ENCODE measurements around the gene RRP8. TPM values are rescaled to one million over a fixed set of nuclear protein-coding genes. Genes with fewer than 3 reads are reported as not detected.
A peak's percentile ranks its signal among the peaks of the same experiment; 100 is the strongest.

The RRP8 gene
- total RNA-seq, 2 experiments from 2014 or later: 26.4 to 33.6 TPM

DNA sequence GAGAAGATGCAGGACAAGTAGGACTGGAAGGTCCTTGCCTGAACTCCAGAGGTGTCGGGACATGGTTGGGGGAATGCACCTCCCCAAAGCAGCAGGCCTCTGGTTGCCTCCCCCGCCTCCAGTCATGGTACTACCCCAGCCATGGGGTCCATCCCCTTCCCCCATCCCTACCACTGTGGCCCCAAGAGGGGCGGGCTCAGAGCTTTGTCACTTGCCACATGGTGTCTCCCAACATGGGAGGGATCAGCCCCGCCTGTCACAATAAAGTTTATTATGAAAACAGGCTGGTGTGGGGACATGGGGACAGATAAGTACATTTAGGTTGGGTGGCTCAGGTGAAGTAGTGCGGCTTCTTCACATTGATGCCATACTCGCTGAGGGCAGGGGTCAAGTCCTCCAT, 7.2 kb upstream of the RRP8 start:
- DNase-seq (ENCODE audit: low spot score): no peak
- POLR2A ChIA-PET: no interaction called here

DNA sequence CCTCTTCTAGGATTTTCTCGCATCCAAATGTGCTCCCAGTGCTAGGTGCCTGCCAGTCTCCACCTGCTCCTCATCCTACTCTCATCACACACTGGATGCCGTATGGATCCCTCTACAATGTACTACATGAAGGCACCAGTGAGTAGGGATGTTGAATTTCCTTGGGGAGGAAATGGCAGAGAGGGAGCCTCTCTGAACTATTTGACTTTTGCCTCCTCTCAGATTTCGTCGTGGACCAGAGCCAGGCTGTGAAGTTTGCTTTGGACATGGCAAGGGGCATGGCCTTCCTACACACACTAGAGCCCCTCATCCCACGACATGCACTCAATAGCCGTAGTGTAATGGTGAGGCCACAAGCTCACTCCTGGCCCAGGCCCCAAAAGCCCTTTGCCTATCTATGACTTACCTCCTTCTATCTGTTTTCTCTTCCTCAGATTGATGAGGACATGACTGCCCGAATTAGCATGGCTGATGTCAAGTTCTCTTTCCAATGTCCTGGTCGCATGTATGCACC, 6.1 kb upstream of the RRP8 start:
- BruUV-seq (replicated peaks): no TSS peak
- Histone ChIP-seq H3K79me2 (ENCODE audit: insufficient read depth, low read depth, low read length) (peaks cover 36% of the 10 kb centered on the region), H3K9me3 (ENCODE audit: low read length) (no peaks in the 10 kb centered on the region), H3K36me3 (ENCODE audit: insufficient read depth, low read length) (peaks cover 57% of the 10 kb centered on the region), H3K4me1 (ENCODE audit: insufficient read depth, low read length, poor library complexity, severe bottlenecking) (peaks cover 55% of the 10 kb centered on the region), H2AFZ (ENCODE audit: low read length) (no peak overlapping the region), H3K9me2 (ENCODE audit: insufficient read depth, low read length) (no peaks in the 10 kb centered on the region), H3K4me2 (ENCODE audit: low read length) (no peak overlapping the region), H3K4me3 (ENCODE audit: low read depth, low read length, poor library complexity, severe bottlenecking) (no peak overlapping the region), H3K27ac (ENCODE audit: low read depth, low read length, poor library complexity, severe bottlenecking) (no peak overlapping the region), H4K20me1 (ENCODE audit: insufficient read depth, low read length) (peaks cover 14% of the 10 kb centered on the region)
- ChIA-PET CTCF (ENCODE audit: unreplicated experiment) (no interaction called here), POLR2A (interaction anchor here (0.6 kb wide), 1 partner anchor 137 kb away, joined by 4 read pairs; no protein-coding TSS in a partner anchor)
- TF ChIP-seq EZH2phosphoT487 (IDR thresholded peaks at IDR 0.05; ENCODE audit: borderline replicate concordance, low read depth, low read length): no peak
- TF ChIP-seq, protein P1, sequence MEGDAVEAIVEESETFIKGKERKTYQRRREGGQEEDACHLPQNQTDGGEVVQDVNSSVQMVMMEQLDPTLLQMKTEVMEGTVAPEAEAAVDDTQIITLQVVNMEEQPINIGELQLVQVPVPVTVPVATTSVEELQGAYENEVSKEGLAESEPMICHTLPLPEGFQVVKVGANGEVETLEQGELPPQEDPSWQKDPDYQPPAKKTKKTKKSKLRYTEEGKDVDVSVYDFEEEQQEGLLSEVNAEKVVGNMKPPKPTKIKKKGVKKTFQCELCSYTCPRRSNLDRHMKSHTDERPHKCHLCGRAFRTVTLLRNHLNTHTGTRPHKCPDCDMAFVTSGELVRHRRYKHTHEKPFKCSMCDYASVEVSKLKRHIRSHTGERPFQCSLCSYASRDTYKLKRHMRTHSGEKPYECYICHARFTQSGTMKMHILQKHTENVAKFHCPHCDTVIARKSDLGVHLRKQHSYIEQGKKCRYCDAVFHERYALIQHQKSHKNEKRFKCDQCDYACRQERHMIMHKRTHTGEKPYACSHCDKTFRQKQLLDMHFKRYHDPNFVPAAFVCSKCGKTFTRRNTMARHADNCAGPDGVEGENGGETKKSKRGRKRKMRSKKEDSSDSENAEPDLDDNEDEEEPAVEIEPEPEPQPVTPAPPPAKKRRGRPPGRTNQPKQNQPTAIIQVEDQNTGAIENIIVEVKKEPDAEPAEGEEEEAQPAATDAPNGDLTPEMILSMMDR (conservative IDR thresholded peaks at IDR 0.05; ENCODE audit: low read length): no peak
- intact Hi-C loops (cut with micrococcal nuclease; ENCODE audit: unreplicated experiment): no loop called here
- DNase-seq (ENCODE audit: low spot score): no peak

More for the DNA sequence above, 7.2 kb upstream of the RRP8 start:
- no peaks in the 10 kb centered on the region for H3K9me3 ChIP-seq (ENCODE audit: low read length)
- H3K4me1 ChIP-seq (ENCODE audit: insufficient read depth, low read length, poor library complexity, severe bottlenecking): peaks cover 45% of the 10 kb centered on the region
- peaks cover 14% of the 10 kb centered on the region for H4K20me1 ChIP-seq (ENCODE audit: insufficient read depth, low read length)
- no peaks in the 10 kb centered on the region for H3K9me2 ChIP-seq (ENCODE audit: insufficient read depth, low read length)
- intact Hi-C loops (cut with micrococcal nuclease; ENCODE audit: unreplicated experiment): no loop called here
- no TSS peak for BruUV-seq (replicated peaks)
- no peak overlapping the region for H3K27ac ChIP-seq (ENCODE audit: low read depth, low read length, poor library complexity, severe bottlenecking)
- TF ChIP-seq, protein P1 (conservative IDR thresholded peaks at IDR 0.05; ENCODE audit: low read length): no peak
- TF ChIP-seq EZH2phosphoT487 (IDR thresholded peaks at IDR 0.05; ENCODE audit: borderline replicate concordance, low read depth, low read length): no peak
- H3K36me3 ChIP-seq (ENCODE audit: insufficient read depth, low read length): peaks cover 59% of the 10 kb centered on the region
- CTCF ChIA-PET (ENCODE audit: unreplicated experiment): no interaction called here
- peaks cover 26% of the 10 kb centered on the region for H3K79me2 ChIP-seq (ENCODE audit: insufficient read depth, low read depth, low read length)
- H3K4me2 ChIP-seq (ENCODE audit: low read length): peak overlapping the region; percentile 90; the same call in 1 of the 2 replicates
- peak overlapping the region; percentile 87 for H3K4me3 ChIP-seq (ENCODE audit: low read depth, low read length, poor library complexity, severe bottlenecking)
- H2AFZ ChIP-seq (ENCODE audit: low read length): no peak overlapping the region

DNA sequence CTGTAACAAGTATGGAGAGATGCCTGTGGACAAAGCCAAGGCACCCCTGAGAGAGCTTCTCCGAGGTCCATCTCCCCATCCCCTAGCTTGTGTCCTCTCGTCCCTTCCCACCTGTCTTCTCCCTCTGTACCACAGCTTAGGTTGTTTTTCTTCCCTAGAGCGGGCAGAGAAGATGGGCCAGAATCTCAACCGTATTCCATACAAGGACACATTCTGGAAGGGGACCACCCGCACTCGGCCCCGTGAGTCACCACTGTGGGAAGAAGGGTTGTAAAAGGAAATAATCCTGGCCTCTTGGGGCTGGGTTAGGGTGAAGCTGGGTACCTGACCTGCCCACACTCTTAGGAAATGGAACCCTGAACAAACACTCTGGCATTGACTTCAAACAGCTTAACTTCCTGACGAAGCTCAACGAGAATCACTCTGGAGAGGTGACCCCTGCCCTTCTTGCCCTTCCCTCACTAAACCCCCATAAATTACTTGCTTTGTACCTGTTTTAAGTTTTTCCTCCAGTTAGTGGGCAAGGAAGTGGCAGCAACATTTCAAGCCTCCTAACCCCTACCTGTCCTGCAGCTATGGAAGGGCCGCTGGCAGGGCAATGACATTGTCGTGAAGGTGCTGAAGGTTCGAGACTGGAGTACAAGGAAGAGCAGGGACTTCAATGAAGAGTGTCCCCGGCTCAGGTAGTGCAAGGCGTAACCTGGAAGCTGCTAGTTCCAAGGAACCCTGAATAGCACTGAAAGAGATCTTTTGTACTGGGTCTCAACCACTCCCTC, 5.5 kb upstream of the RRP8 start:
- no peak for DNase-seq (ENCODE audit: low spot score)
- intact Hi-C loops (cut with micrococcal nuclease; ENCODE audit: unreplicated experiment): no loop called here
- peaks cover 57% of the 10 kb centered on the region for H3K4me1 ChIP-seq (ENCODE audit: insufficient read depth, low read length, poor library complexity, severe bottlenecking)

More for the DNA sequence above, 5.5 kb upstream of the RRP8 start:
- no peak overlapping the region for H2AFZ ChIP-seq (ENCODE audit: low read length)
- H3K36me3 ChIP-seq (ENCODE audit: insufficient read depth, low read length): peaks cover 55% of the 10 kb centered on the region
- BruUV-seq (replicated peaks): no TSS peak
- no peak overlapping the region for H3K4me2 ChIP-seq (ENCODE audit: low read length)
- no peak overlapping the region for H3K27ac ChIP-seq (ENCODE audit: low read depth, low read length, poor library complexity, severe bottlenecking)
- TF ChIP-seq, protein P1 (conservative IDR thresholded peaks at IDR 0.05; ENCODE audit: low read length): no peak
- no peak for TF ChIP-seq EZH2phosphoT487 (IDR thresholded peaks at IDR 0.05; ENCODE audit: borderline replicate concordance, low read depth, low read length)
- no peaks in the 10 kb centered on the region for H3K9me3 ChIP-seq (ENCODE audit: low read length)
- POLR2A ChIA-PET: interaction anchor here (0.6 to 2.2 kb wide), 2 partner anchors 16 to 136 kb away, joined by 4 read pairs; no protein-coding TSS in a partner anchor
- CTCF ChIA-PET (ENCODE audit: unreplicated experiment): no interaction called here
- H3K79me2 ChIP-seq (ENCODE audit: insufficient read depth, low read depth, low read length): peaks cover 42% of the 10 kb centered on the region
- peaks cover 14% of the 10 kb centered on the region for H4K20me1 ChIP-seq (ENCODE audit: insufficient read depth, low read length)
- H3K9me2 ChIP-seq (ENCODE audit: insufficient read depth, low read length): no peaks in the 10 kb centered on the region
- H3K4me3 ChIP-seq (ENCODE audit: low read depth, low read length, poor library complexity, severe bottlenecking): no peak overlapping the region
